Activated T-helper 2 cell treated with anti-CD3 and anti-CD28 coated beads, Interferon-gamma antibody, Interleukin-2, Interleukin-4, amounts not matched to agents 10 μg/mL and 5 μg/mL and 100 μg/mL, durations not matched to agents 14 hours and 24 hours and 36 hours (primary cell): ENCODE measurements around the gene BRWD1. TPM values are rescaled to one million over a fixed set of nuclear protein-coding genes. Genes with fewer than 3 reads are reported as not detected.
A peak's percentile ranks its signal among the peaks of the same experiment; 100 is the strongest.

Experiments used
- DNase-seq: peaks from one replicate; pipeline ENCODE4 v3.0.0; 2021; ENCODE audit warnings: low spot score
- H3K27ac Mint-ChIP-seq: one replicate; pipeline ENCODE4 v1.8.0; 2021; ENCODE audit warnings: mixed read lengths
- H3K27me3 Mint-ChIP-seq: one replicate; pipeline ENCODE4 v1.8.0; 2021; ENCODE audit warnings: low read depth, mixed read lengths
- H3K36me3 Mint-ChIP-seq: one replicate; pipeline ENCODE4 v1.8.0; 2021; ENCODE audit warnings: low read depth, mixed read lengths
- H3K4me1 Mint-ChIP-seq: one replicate; pipeline ENCODE4 v1.8.0; 2021; ENCODE audit warnings: low read depth, mixed read lengths
- H3K4me3 Mint-ChIP-seq: one replicate; pipeline ENCODE4 v1.8.0; 2021; ENCODE audit warnings: low read depth, mild to moderate bottlenecking, moderate library complexity, mixed read lengths
- H3K9me3 Mint-ChIP-seq: one replicate; pipeline ENCODE4 v1.8.0; 2021; ENCODE audit warnings: mixed read lengths
- intact Hi-C: fragments of 100-400 bp; cut with micrococcal nuclease; formaldehyde crosslinking; loops from one replicate; pipeline ENCODE4 v1.15.1; 2023
- total RNA-seq: library from RNA; stranded (reverse); gene quantifications from 2 replicates; pipeline ENCODE4 v1.2.3, GENCODE V29; 2022

The BRWD1 gene
- total RNA-seq: 34.8 and 36.0 TPM in 2 replicates

- peak; percentile 83 for DNase-seq
- Mint-ChIP-seq H3K27ac (peak within 1 kb of the TSS; percentile 98), H3K4me1 (peaks cover 31% of the 10 kb centered on the region), H3K9me3 (no peaks in the 10 kb centered on the region), H3K27me3 (no peaks in the 10 kb centered on the region), H3K4me3 (peak within 1 kb of the TSS; percentile 93), H3K36me3 (peaks cover 22% of the 10 kb centered on the region)
- intact Hi-C loops: loop anchor here (1.0 to 10.0 kb wide), 4 partner anchors 67 to 509 kb away; partner anchors contain the start of genes ETS2 and LCA5L
These were observed at the start of gene BRWD1 for GRCh38 chr21:39313571-39314142. TSS of gene BRWD1 (minus strand) at chr21:39313632. CDS start at chr21:39313491, 141 bp downstream.

DNA sequence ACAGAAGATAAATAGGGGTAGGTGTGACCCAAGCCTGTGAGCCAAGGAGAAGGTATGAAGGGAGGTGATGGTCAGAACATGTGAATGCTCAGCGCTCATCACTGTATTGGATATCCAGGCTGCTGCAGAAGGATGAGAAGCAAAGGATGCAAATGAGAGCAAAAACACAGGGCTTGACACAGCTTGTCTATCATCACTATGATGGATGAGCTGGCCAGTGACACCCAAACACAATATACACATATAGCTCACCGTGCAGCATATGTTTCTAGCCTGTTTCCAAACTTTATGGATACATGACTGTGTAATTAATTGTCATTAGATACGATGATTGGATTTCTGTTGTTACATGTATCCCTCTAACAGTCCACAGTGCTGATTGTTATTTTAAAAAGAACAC, 49.3 kb upstream of the BRWD1 start:
- Mint-ChIP-seq H3K27me3 (peaks cover 12% of the 10 kb centered on the region), H3K27ac (no peak overlapping the region), H3K4me1 (no peaks in the 10 kb centered on the region), H3K36me3 (no peaks in the 10 kb centered on the region), H3K4me3 (no peak overlapping the region), H3K9me3 (peaks cover 5% of the 10 kb centered on the region)
- intact Hi-C loops: no loop called here
- DNase-seq: no peak

- H3K27me3 Mint-ChIP-seq: peaks cover 19% of the 10 kb centered on the region
- no peak overlapping the region for H3K4me3 Mint-ChIP-seq
- no peaks in the 10 kb centered on the region for H3K9me3 Mint-ChIP-seq
- H3K27ac Mint-ChIP-seq: no peak overlapping the region
- H3K4me1 Mint-ChIP-seq: no peaks in the 10 kb centered on the region
- no peaks in the 10 kb centered on the region for H3K36me3 Mint-ChIP-seq
- intact Hi-C loops: no loop called here
- DNase-seq: no peak
These were observed 46.0 kb upstream of the BRWD1 start for GRCh38 chr21:39359382-39359781.

DNA sequence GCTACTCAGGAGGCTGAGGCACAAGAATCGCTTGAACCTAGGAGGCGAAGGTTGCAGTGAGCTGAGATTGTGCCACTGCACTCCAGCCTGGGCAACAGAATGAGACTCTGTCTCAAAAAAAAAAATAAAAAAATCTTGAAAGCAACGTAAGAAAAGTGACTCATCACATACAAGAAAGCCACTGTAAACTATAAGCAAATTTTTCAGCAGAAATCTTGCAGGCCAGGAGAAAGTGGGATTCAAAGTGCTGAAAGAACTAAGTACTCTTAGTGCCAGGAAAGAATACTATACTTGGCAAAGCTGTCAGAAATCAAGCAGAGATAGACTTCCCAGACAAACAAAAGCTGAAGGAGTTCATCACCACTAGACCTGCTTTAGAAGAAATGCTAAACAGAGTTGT, 39.9 kb upstream of the BRWD1 start:
- no peak overlapping the region for H3K27ac Mint-ChIP-seq
- H3K9me3 Mint-ChIP-seq: no peaks in the 10 kb centered on the region
- H3K4me1 Mint-ChIP-seq: peaks cover 5% of the 10 kb centered on the region
- no peak for DNase-seq
- H3K4me3 Mint-ChIP-seq: no peak overlapping the region
- H3K36me3 Mint-ChIP-seq: no peaks in the 10 kb centered on the region
- peaks cover 17% of the 10 kb centered on the region for H3K27me3 Mint-ChIP-seq
- intact Hi-C loops: no loop called here

- peaks cover 26% of the 10 kb centered on the region for H3K4me1 Mint-ChIP-seq
- DNase-seq: no peak
- H3K27me3 Mint-ChIP-seq: peaks cover 10% of the 10 kb centered on the region
- no peaks in the 10 kb centered on the region for H3K9me3 Mint-ChIP-seq
- peaks cover 27% of the 10 kb centered on the region for H3K36me3 Mint-ChIP-seq
- H3K4me3 Mint-ChIP-seq: peak overlapping the region; percentile 99
- H3K27ac Mint-ChIP-seq: peak overlapping the region; percentile 100
- intact Hi-C loops: no loop called here
These were observed 36.9 kb upstream of the BRWD1 start for GRCh38 chr21:39350094-39351005.

- intact Hi-C loops: loop anchor here (1.0 to 2.0 kb wide), 5 partner anchors 31 to 167 kb away; partner anchors contain the start of genes LCA5L and PSMG1
- H3K4me1 Mint-ChIP-seq: peaks cover 32% of the 10 kb centered on the region
- H3K36me3 Mint-ChIP-seq: peaks cover 35% of the 10 kb centered on the region
- peak overlapping the region; percentile 100 for H3K27ac Mint-ChIP-seq
- peak; percentile 97 for DNase-seq
- peaks cover 4% of the 10 kb centered on the region for H3K27me3 Mint-ChIP-seq
- peak overlapping the region; percentile 99 for H3K4me3 Mint-ChIP-seq
- no peaks in the 10 kb centered on the region for H3K9me3 Mint-ChIP-seq
These were observed 36.0 kb upstream of the BRWD1 start for GRCh38 chr21:39349211-39350093.

DNA sequence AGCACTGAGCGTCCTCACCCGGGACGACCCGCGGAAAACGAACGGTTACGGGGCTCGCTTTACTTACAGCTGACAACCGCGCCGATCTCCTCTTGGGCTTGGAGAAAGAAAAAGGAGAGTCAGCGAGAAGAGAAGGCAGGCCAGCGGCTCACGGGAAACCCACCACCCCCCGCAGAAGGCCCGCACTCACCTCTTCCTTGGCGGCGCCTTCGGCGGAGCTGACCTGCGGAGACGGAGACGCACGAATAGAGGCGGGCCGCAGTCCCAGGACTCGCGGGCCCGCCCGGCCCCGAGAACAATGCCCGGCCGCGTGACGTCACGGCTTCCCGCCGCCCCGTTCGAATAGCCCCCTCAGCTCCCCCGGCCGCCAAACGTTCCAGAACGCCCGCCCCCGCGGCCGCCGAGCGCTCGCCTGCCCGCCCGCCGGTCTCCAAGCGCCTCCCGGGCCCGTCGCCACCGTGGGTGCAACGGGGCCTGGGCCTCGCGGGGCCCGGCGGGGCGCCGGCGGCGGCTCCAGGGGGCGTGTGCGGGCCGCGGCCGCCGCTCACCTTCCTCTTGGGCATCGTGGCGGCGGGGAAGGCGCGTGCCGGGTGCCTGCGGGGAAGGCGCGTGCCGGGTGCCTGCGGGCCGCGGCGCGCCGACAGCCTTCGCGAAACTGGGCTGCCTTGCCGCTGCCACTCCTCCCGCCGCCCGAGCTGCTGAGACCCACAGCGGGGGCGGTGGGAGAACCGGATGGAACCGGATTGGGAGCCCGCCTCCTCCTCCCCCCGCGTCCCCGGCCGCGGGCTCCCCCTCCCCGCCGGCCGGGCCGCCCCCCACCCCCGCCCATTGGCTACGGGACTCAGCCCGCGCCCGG, 35.2 kb upstream of the BRWD1 start, which contains the start of gene HMGN1:
HMGN1 (minus strand) TSS at position 734 of the 856 bp plus-strand sequence; CDS start at position 563, 171 bp downstream.
- intact Hi-C loops: loop anchor here (1.0 to 2.0 kb wide), 5 partner anchors 32 to 166 kb away; partner anchors contain the start of genes LCA5L and PSMG1
- Mint-ChIP-seq H3K36me3 (peaks cover 40% of the 10 kb centered on the region), H3K4me3 (peak within 1 kb of the TSS; percentile 99), H3K9me3 (no peaks in the 10 kb centered on the region), H3K27ac (peak within 1 kb of the TSS; percentile 100), H3K4me1 (peaks cover 34% of the 10 kb centered on the region), H3K27me3 (peaks cover 4% of the 10 kb centered on the region)
- DNase-seq: peak; percentile 85

- peaks cover 4% of the 10 kb centered on the region for H3K27me3 Mint-ChIP-seq
- H3K4me1 Mint-ChIP-seq: peaks cover 39% of the 10 kb centered on the region
- intact Hi-C loops: loop anchor here (2.0 kb wide), 2 partner anchors 97 to 165 kb away; partner anchors contain the start of genes LCA5L and PSMG1
- no peaks in the 10 kb centered on the region for H3K9me3 Mint-ChIP-seq
- peak overlapping the region; percentile 81 for H3K4me3 Mint-ChIP-seq
- no peak for DNase-seq
- peak overlapping the region; percentile 86 for H3K27ac Mint-ChIP-seq
- peaks cover 46% of the 10 kb centered on the region for H3K36me3 Mint-ChIP-seq
These were observed 34.6 kb upstream of the BRWD1 start for GRCh38 chr21:39348040-39348354.

- Mint-ChIP-seq H3K27me3 (peaks cover 4% of the 10 kb centered on the region), H3K27ac (peak overlapping the region; percentile 86), H3K4me3 (peak overlapping the region; percentile 81), H3K4me1 (peaks cover 39% of the 10 kb centered on the region), H3K9me3 (no peaks in the 10 kb centered on the region), H3K36me3 (peaks cover 49% of the 10 kb centered on the region)
- no peak for DNase-seq
- intact Hi-C loops: no loop called here
These were observed 34.1 kb upstream of the BRWD1 start for GRCh38 chr21:39347537-39347936.

GRCh38 chr21:39346671-39347331, 33.4 kb upstream of the BRWD1 start:
- Mint-ChIP-seq H3K4me3 (peak overlapping the region; percentile 78), H3K4me1 (peaks cover 39% of the 10 kb centered on the region), H3K27ac (peak overlapping the region; percentile 74), H3K36me3 (peaks cover 56% of the 10 kb centered on the region), H3K9me3 (no peaks in the 10 kb centered on the region), H3K27me3 (peaks cover 4% of the 10 kb centered on the region)
- DNase-seq: no peak
- intact Hi-C loops: no loop called here

DNA sequence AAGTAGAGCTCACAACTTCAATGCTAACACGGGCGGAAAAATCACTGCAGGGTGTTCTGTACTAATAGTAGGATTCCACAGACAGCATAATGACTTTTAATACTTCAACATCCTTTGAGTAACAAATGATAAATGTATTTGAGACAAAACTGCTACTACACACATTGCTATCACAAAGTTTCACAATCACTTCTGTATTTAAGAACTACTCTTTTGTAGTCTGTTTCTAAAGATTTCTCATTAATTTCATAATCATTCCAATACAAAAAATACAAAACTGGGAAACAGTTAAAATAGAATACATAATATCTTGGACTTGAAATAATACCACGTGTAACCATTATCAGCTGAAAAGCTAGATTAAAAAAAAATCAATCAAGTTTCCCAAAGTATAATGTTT, 32.8 kb upstream of the BRWD1 start:
- Mint-ChIP-seq H3K4me3 (peak overlapping the region; percentile 78), H3K36me3 (peaks cover 62% of the 10 kb centered on the region), H3K27ac (peak overlapping the region; percentile 74), H3K9me3 (no peaks in the 10 kb centered on the region), H3K27me3 (peaks cover 2% of the 10 kb centered on the region), H3K4me1 (peaks cover 39% of the 10 kb centered on the region)
- no peak for DNase-seq
- intact Hi-C loops: no loop called here
